ENCODE results near the gene MTA3. TPM values are rescaled to one million over a fixed set of nuclear protein-coding genes. Genes with fewer than 3 reads are reported as not detected.
A peak's percentile ranks its signal among the peaks of the same experiment; 100 is the strongest.

The MTA3 gene
- total and polyA plus RNA-seq, 9 of the 15 experiments (the other 6 are each of a cell fraction or from before 2014, with no cell fraction given), result 12.4 to 39.6 (median 23.5) TPM

DNA sequence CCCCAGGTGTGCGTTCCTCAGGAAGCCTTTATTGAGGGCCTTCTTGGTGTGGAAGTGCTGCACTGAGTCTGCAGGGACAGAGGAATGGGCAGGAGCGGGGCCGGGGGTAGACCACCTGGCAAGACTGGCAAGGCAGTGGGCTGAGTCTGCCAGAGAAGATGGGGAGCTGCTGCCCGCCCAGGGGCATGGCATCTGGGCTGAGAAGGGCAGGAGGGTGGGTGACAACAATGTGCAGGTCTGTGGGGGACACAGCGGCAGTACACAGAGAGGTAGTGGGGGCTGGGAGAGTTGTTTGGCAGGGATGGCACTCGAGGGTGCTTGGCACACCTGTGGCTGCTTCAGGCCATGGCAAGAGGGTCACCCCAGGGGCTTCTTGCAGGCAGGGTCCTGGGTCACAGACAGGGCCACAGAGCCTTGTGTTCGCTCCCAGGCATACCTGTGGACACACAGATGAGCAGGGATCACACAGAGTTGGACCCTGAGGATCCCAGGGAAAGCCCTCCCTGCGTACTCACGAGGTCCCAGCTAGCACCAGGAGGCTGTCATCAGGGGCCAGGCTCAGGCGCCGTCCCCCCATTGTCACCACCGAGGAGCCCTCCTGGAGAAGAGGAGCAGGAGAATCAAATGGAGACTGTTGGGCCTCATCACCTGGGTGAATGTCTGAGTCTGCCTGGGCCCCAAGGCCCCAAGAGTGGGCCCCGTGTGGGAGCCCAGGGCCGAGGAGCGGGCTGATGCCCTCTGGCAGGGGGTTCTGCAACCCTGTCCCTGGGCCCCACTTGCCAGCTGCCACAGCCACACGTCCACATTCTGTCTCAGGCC is 198.9 kb downstream of the MTA3 start:
- Histone ChIP-seq H4K20me1 (replicated peaks; ENCODE audit: control insufficient read depth, insufficient read depth, low read length) (no peaks in the 10 kb centered on the region), H3K36me3 (ENCODE audit: control insufficient read depth, insufficient read depth, low read length) (no peaks in the 10 kb centered on the region), H3K79me2 (ENCODE audit: control insufficient read depth, insufficient read depth, low read length) (no peaks in the 10 kb centered on the region), H2AFZ (ENCODE audit: low read depth, low read length) (no peak overlapping the region), H3K4me3 (no peak overlapping the region), H3K4me1 (replicated peaks in 1 of 2; ENCODE audit: control insufficient read depth in 2 of 2, insufficient read depth in 2 of 2, low read length in 2 of 2) (peaks cover 0 to 28% of the 10 kb centered on the region in 2 experiments; a peak in 2 of 5 replicates), H3K9me1 (ENCODE audit: control insufficient read depth, insufficient read depth, low read length) (no peaks in the 10 kb centered on the region), H3K4me2 (ENCODE audit: insufficient read depth, low read length) (no peak overlapping the region), H3K27me3 (ENCODE audit: control insufficient read depth in 2 of 2, insufficient read depth in 2 of 2, low read length in 2 of 2) (peaks cover 0 to 19% of the 10 kb centered on the region in 2 experiments; a peak in 2 of 5 replicates), H3K27ac (ENCODE audit: extremely low read depth, low read depth, low read length) (no peak overlapping the region), H3K9ac (ENCODE audit: insufficient read depth in 1 of 2, low read depth in 2 of 2, low read length in 2 of 2) (peak overlapping the region in 1 of 2 experiments; percentile 64; a peak in 2 of 4 replicates), H3K9me3 (replicated peaks; ENCODE audit: control insufficient read depth, insufficient read depth, low read depth, low read length) (no peaks in the 10 kb centered on the region)
- in situ Hi-C loops (cut with MboI) (no loop called here), intact Hi-C loops (cut with micrococcal nuclease) (no loop called here)
- FAIRE-seq (no peak), DNase-seq (ENCODE audit: extremely low read depth in 1 of 4, low spot score in 3 of 4) (no peak), ATAC-seq (no peak)
- 7% methylated on average over 13 of the region's 16 CpGs for WGBS (ENCODE audit: insufficient coverage, low coverage, missing lambda C conversion rate)
- POLR2A ChIA-PET, result interaction anchor here (0.6 kb wide), 1 partner anchor 50 kb away, joined by 3 read pairs; no protein-coding TSS in a partner anchor
- CTCF ChIA-PET (ENCODE audit: low intra/inter-chr PET ratio), result interaction anchor here (0.6 kb wide), 1 partner anchor 260 kb away, joined by 3 read pairs; no protein-coding TSS in a partner anchor
- no TSS peak for BruUV-seq (replicated peaks)
- TF ChIP-seq SMC3 (conservative IDR thresholded peaks at IDR 0.05; ENCODE audit: insufficient read depth, low read depth, low read length) (no peak), MAFF (IDR thresholded peaks at IDR 0.05; ENCODE audit: low read length) (no peak), E2F3 (CRISPR knock-in tag; IDR thresholded peaks at IDR 0.05) (no peak), STAT5A (IDR thresholded peaks at IDR 0.05; ENCODE audit: borderline replicate concordance, low read length) (no peak), SMARCE1 (IDR thresholded peaks at IDR 0.05) (no peak), ESRRA (IDR thresholded peaks at IDR 0.05; ENCODE audit: borderline replicate concordance, low read depth) (no peak), SAFB2 (IDR thresholded peaks at IDR 0.05; ENCODE audit: borderline replicate concordance, low read depth, low read length, severe bottlenecking) (no peak), RFX7 (CRISPR knock-in tag; IDR thresholded peaks at IDR 0.05) (no peak), ZBTB7A (IDR thresholded peaks at IDR 0.05; ENCODE audit: borderline replicate concordance, control insufficient read depth, low read depth, low read length) (no peak), ZNF263 (CRISPR knock-in tag; IDR thresholded peaks at IDR 0.05; ENCODE audit: borderline replicate concordance) (no peak), TCF7L2 (IDR thresholded peaks at IDR 0.05; ENCODE audit: low read depth, low read length) (no peak), NONO (IDR thresholded peaks at IDR 0.05; ENCODE audit: low read depth in 2 of 2, low read length in 1 of 2) (no peak)
- TF ChIP-seq, protein P1, sequence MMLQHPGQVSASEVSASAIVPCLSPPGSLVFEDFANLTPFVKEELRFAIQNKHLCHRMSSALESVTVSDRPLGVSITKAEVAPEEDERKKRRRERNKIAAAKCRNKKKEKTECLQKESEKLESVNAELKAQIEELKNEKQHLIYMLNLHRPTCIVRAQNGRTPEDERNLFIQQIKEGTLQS (IDR thresholded peaks at IDR 0.05), result no peak
- TF ChIP-seq, protein P1 (CRISPR knock-in tag; conservative IDR thresholded peaks at IDR 0.05), result no peak
- TF ChIP-seq, protein P2, sequence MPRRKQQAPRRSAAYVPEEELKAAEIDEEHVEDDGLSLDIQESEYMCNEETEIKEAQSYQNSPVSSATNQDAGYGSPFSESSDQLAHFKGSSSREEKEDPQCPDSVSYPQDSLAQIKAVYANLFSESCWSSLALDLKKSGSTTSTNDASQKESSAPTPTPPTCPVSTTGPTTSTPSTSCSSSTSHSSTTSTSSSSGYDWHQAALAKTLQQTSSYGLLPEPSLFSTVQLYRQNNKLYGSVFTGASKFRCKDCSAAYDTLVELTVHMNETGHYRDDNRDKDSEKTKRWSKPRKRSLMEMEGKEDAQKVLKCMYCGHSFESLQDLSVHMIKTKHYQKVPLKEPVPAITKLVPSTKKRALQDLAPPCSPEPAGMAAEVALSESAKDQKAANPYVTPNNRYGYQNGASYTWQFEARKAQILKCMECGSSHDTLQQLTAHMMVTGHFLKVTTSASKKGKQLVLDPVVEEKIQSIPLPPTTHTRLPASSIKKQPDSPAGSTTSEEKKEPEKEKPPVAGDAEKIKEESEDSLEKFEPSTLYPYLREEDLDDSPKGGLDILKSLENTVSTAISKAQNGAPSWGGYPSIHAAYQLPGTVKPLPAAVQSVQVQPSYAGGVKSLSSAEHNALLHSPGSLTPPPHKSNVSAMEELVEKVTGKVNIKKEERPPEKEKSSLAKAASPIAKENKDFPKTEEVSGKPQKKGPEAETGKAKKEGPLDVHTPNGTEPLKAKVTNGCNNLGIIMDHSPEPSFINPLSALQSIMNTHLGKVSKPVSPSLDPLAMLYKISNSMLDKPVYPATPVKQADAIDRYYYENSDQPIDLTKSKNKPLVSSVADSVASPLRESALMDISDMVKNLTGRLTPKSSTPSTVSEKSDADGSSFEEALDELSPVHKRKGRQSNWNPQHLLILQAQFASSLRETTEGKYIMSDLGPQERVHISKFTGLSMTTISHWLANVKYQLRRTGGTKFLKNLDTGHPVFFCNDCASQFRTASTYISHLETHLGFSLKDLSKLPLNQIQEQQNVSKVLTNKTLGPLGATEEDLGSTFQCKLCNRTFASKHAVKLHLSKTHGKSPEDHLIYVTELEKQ (CRISPR knock-in tag; IDR thresholded peaks at IDR 0.05), result no peak

Data from K562 (cell line).